C4-2B (cell line): Measurements from ENCODE around the gene HS2ST1.

Source experiments
- H3K27ac ChIP-seq: fragments of 450-650 bp; 2 replicates; pipeline ENCODE4 v1.5.1; 2017
- CTCF ChIP-seq: fragments of 450-650 bp; conservative IDR thresholded peaks from 2 replicates; pipeline ENCODE4 v1.5.1; 2017; ENCODE audit warnings: mild to moderate bottlenecking
- ZFX ChIP-seq: fragments of 450-650 bp; IDR thresholded peaks from 2 replicates; pipeline ENCODE4 v1.6.1; 2017

The HS2ST1 gene

GRCh38 chr1:87115317-87115890 lies 201.0 kb downstream of the HS2ST1 start:
- TF ChIP-seq ZFX, result no peak
- TF ChIP-seq CTCF, result no peak
- H3K27ac ChIP-seq, result no peak overlapping the region

DNA sequence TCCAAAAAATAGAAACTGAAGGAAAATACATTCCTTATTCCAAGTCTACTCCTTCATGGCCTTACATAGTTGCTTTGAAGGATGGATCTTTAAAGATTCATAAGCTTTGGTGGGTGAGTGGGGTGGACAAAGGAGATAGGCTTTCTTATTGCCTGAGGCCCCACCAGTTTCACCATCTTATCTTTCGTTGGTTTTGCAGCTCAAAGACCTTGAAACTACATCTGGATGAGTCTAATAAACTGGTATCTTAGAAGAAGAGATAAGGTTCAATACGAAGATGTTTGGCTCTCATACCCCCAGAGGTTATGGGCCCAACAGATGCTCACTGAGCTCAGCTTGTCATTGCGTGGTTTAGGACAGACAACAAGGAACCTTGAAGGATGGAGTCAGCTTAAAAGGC lies 201.5 kb downstream of the HS2ST1 start:
- TF ChIP-seq CTCF (no peak), ZFX (no peak)
- H3K27ac ChIP-seq, result no peak overlapping the region

DNA sequence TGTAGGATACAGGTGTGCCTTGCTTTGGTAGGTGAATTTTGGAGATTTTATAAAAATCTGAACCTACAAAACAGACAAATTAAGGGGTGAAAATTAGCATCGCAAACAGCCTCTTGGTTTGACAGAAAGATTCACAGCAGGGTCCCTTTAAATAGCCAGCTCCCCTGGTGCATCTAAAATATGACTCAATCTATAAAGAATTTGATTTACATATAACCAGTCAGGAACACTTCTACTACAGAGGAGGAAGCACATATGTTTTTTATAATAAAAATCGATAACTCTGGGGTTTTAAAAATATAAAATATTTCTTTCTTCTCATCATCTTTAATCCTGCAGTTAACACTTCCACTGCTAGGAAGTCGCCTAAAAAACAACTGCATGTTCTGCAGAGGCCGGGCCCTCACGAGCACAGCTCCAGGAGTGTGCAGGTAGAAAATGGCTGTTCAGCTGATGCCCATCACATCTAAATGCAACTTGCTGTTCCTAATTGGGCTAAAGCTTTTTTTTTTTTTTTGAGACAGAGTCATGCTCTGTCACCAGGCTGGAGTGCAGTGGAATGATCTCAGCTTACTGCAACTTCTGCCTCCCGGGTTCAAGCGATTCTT lies 203.4 kb downstream of the HS2ST1 start:
- H3K27ac ChIP-seq, result no peak overlapping the region
- no peak for TF ChIP-seq ZFX
- TF ChIP-seq CTCF, result no peak

DNA sequence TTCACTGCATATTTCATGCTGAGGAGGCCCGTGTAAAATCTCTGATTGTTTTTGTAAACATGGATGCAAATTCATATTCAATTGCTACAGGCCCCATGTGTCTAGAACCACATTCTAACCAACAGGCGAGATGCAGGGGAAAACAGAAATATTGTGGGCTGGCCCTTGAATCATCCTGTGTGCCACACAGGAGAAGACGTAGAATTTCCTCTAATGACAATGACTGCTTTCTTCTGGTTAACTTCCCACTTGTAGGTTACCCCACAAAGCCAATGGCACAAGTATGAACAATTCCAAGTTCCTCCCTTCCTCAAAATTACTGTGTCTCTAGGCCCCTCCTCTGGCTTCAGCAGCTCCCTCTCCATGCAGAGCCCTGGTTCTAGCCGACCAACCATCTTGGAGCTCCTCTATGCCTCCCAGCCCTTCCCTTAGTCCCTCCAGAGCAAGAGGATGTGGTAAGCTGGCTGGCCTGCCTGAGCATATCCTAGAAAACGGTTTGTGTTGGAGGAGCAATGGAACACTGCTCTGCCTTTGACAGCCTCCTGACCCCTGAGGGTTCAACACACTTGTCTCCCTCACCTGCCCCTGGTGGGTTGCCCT lies 205.2 kb downstream of the HS2ST1 start:
- no peak overlapping the region for H3K27ac ChIP-seq
- TF ChIP-seq ZFX (no peak), CTCF (no peak)

GRCh38 chr1:87120779-87121178 lies 206.3 kb downstream of the HS2ST1 start:
- no peak for TF ChIP-seq ZFX
- peak; percentile 54 for TF ChIP-seq CTCF
- H3K27ac ChIP-seq, result no peak overlapping the region

GRCh38 chr1:87121711-87122163 lies 207.3 kb downstream of the HS2ST1 start:
- no peak overlapping the region for H3K27ac ChIP-seq
- TF ChIP-seq ZFX (no peak), CTCF (no peak)

DNA sequence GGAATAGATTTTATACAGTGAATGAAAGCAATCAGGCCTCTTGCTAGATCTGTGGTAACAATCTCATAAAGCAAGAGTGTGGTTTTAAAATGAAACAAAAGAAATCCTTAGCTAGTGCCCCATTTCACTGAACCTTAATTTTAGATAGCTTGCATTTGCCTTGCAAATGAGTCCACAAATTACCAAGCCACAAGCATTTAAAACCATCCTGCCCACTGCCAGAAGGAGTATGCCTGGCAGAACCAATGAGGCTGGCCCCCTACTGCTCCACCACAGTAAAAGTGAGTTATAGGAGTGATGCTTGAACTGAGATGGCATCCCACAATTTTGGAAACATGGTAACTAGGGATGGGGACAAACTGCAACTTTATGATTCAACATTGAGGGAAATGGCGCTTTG lies 207.8 kb downstream of the HS2ST1 start:
- TF ChIP-seq CTCF (no peak), ZFX (no peak)
- no peak overlapping the region for H3K27ac ChIP-seq
